Stimulated activated CD8-positive, alpha-beta memory T cell treated with anti-CD3 and anti-CD28 coated beads, Interleukin-12 subunit alpha, Interleukin-12 subunit beta, amount 100 ng/mL, for 1 hour (primary cell): ENCODE measurements around the gene HOGA1.

Source experiments
- DNase-seq: peaks from one replicate; pipeline ENCODE4 v3.0.0-alpha.2; 2020; ENCODE audit warnings: low read depth

The HOGA1 gene

DNA sequence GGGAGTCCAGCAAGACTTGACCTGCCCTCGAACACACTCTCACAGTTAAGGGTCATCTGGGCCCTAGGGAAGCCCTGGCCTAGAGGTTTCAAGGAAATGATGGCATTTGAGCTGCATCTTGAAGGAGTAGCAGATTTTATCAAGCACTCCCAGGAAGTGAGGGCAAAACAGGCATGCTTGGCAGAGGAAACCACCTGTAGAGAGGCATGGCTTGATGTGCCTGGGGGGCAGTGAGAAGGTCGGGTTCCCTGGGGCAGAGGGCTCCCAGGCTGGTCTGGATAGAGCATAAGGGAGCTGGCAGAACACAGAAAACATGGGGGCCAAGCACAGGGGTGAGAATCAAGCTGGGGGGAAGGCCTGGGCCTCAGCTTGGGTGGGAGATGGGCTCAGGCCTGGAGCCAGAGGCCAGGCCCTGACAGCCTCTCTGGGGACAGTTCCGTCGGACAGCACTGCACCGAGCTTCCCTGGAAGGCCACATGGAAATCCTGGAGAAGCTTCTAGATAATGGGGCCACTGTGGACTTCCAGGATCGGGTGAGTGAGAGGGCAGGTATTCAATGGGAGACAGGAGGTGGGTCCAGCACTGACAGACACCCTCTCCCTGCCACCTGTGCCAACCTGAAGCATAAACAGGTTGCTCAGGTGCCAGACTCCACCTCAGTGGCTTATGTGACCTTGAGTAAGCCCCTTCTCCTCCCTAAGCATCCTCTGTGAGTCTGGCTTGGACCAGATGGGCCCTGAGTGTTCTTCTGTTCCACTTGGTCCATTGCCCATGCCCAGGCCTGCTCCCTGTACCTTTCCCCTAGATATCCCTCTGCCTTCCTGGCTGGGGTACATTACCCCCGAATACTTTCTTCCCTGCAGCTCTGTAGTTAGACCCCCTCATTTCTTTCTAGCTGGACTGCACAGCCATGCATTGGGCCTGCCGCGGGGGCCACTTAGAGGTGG is 3.5 kb upstream of the HOGA1 start:
- DNase-seq = no peak

DNA sequence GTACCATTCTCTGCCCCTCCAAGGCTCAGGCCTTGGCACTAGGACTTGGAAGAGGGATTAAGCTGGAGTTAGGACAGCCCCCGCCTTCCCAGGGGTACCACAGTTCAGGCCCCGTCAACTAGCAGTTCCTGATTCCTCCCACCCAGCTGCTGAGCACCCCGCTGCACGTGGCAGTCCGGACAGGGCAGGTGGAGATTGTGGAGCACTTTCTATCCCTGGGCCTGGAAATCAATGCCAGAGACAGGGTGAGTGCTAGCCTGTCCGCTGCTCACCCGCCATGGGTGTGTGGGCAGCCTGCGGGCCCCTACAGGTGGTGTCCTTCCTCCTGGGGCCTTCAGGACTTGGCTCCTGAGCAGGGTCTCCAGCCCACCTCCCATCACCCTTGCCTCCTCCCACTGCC is 2.0 kb upstream of the HOGA1 start:
- DNase-seq = no peak

- DNase-seq = no peak
Observed at GRCh38 chr10:97583476-97583875, 713 bp upstream of the HOGA1 start.

- DNase-seq = no peak
Observed at GRCh38 chr10:97584798-97585438, 729 bp downstream of the HOGA1 start.

DNA sequence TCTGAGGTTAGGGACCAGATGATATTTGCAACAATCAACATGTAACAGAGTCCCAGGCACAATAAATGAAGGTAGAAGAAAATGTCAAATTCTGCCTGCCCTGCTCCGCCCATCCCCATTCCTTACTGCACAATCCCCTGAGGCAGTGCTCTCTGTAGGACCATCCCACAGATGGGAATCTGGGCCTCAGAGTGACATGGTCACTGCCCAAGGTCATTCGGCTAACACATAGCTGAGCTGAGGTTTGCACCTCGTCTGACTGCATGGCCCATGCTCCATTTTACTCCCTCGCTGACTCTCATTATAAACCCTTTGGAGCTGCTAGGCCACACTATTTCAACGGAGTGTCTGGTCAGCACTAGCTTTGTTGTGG is 1.2 kb downstream of the HOGA1 start:
- no peak for DNase-seq

DNA sequence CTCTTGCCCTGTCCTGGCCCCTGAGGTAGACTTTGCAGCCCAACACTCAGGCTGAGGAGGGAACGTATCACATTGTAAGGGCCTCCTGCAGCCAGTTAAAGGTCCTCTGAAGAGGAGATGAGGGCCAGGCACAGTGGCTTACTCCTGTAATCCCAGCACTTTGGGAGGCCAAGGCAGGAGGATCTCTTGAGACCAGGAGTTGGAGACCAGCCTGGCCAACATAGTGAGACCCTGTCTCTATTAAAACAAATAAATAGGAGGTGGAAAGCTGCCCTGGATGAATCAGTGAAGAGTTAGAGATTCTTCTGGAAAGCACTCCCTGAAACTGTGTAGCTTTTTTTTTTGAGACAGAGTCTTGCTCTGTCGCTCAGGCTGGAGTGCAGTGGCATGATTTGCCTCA is 3.0 kb downstream of the HOGA1 start:
- no peak for DNase-seq

- no peak for DNase-seq
Observed at GRCh38 chr10:97589479-97589878, 5.3 kb downstream of the HOGA1 start, which contains the start of gene C10orf62. TSS of gene C10orf62 (plus strand) at chr10:97589721. CDS start at chr10:97589898, 177 bp downstream.

DNA sequence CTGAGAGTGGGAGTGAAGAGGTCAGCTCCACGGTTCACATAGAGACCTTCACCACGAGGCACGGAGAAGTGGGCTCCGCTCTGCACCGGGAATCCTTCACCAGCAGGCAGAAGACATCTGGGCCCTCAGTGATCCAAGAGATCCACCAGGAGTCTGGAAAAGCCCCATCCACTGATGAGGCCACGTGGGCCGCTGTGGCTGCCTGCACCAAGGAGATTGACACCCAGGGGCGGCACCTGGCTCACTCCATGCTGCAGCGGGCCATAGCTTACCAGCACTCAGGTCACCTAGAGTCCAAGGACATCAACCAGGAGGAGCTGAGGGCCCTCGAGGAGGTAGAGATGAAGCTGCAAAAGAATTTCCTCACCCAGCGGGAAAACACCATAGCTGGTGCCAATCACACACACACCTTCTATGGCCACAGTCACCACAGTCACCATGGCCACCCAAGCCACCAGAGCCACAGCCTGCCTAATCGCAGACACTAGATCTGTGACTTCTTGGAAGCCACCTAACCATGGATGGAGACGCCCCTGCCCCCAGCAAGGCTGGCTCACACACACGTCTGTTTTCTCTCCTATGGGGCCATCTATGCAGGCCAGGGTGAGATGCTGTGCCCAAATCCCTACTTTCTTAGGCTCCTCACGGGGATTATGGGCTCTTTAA is 6.0 kb downstream of the HOGA1 start:
- DNase-seq = no peak

GRCh38 chr10:97590748-97591495 is 6.7 kb downstream of the HOGA1 start:
- no peak for DNase-seq

DNA sequence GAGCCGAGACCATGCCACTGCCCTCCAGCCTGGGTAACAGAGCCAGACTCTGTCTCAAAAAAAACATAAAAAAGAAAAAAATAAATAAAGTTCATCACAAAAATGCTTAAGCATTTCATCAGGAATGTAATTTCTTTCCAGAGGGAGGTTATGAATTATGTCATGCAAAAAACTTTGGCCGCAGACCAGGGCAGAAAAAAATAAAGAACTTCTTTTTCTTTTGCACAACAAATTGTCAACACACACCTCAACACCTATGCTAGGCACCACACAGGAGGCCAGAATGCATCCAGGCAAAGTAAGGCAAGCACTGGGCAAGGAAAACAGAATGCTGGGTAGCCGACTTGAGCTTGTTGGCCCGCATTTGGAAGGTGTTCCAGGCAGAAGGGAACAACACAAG is 9.2 kb downstream of the HOGA1 start:
- no peak for DNase-seq

DNA sequence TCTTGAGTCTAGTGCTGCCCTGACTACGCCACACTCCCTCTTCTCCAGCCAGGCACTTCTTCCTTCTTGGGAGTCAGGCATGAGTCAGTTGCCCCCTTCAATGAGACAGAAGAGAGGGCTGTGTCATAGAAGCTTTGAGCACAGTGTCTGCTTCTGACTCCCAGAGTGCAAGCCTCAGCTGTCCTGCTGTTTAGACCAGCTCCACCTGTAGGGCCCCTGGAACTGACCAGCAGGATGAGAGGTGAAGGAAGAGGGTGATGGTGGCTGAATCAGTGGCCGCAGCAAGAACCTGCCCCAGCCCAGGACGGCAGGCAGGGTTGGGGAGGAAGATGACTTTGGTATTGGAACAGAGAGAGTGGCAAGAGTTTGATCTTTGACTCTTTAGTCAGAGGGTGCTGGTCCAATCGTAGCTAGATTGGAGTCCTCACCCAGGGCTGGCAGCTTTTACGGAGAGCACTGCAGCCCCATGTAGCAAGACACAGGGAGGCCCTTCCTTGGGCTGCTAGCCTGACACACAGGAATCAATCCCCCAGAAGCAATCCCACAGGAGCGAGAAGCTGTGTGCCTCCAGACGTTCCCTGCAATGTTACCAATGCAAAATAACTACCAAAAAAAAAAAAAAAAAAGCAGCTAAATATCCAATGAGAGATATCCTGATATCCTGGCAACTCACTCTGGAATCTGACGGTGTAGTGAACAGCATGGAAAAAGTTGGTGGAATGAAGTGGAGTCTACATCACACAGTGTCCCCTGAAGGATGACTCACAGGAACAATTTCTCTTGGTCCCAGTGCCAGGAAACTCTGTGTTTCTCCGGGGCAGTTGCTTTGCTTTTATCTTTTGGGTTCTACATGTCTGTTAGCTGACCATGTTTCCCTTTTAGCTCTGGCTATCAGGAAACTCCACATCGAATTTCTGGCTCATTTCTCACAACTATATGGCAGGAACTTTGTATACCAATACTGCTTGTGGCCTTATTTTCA is 12.2 kb downstream of the HOGA1 start:
- DNase-seq = no peak

GRCh38 chr10:97597778-97598177 is 13.6 kb downstream of the HOGA1 start:
- no peak for DNase-seq

DNA sequence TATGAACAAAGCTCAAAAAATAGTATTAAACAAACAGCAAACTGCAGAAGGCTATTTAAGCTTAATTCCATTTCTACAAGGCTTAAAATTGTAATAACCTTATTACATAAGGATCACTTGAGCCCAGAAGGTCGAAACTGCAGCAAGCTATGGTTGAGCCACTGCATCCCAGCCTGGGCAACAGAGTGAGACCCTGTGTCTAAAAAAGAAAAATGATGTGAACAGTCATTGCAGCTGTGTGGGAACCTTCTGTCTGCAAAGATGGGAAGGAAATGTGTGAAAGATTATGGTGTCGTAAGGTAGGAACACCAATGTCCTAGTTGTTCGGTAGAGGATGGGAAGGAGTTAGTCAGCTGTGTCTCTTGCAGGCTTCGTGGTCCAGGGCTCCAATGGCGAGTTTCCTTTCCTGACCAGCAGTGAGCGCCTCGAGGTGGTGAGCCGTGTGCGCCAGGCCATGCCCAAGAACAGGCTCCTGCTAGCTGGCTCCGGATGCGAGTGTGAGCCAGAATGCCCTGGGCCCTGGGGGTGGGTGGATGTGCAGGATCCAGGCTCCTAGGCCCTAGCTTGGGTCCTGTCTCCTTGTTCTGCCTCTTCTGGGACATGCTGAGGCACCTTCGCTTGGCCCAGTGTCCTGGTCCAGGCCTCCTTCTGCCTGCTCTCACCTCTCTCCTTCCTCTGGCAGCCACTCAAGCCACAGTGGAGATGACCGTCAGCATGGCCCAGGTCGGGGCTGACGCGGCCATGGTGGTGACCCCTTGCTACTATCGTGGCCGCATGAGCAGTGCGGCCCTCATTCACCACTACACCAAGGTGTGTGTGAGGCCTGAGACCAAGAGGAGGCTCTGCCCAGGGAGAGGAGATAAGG is 14.4 kb downstream of the HOGA1 start:
- no peak for DNase-seq

- DNase-seq = no peak
Observed at GRCh38 chr10:97599272-97599619, 15.1 kb downstream of the HOGA1 start.

GRCh38 chr10:97600616-97601015 is 16.4 kb downstream of the HOGA1 start:
- DNase-seq = no peak

DNA sequence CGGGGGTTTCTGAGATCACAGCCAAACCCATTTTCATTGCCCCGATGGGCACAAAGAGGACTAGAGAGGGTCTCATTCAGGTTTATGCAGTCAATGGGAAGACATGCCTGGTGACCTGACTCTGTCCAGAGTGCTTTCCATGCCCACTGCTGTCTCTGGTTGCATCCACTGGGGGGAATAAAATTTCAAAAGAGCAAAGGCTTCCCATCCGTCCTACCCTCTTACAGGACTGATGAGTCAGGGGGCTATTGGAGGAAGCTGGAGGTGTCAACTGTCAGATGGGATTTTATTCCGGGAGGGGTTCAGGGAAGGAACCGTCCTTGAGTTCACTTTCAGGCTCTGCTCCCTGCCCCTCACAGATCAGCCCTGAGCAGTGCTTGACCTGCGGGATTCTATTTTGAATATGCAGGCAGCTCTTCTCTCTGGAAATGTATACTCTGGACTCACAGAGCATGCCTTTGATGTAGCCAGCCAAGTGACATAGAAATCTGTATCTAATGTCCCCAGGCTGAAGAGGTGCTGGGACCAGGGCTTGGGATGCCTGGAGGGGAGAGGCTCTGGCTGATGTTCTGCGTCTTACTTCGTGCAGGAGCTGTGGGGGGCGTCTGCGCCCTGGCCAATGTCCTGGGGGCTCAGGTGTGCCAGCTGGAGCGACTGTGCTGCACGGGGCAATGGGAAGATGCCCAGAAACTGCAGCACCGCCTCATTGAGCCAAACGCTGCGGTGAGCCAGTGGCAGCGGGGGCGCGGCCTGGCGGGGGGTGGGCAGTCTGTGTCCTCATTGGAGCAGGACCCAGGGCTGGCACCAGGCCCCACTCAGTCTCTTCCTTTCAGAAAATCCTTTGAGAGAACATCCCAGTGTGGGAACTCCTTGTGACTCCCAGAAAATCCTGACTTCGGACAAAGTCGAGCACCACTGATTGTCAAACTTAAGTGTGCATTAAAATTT is 17.4 kb downstream of the HOGA1 start:
- no peak for DNase-seq

- no peak for DNase-seq
Observed at GRCh38 chr10:97607095-97607636, 23.0 kb downstream of the HOGA1 start.

- no peak for DNase-seq
Observed at GRCh38 chr10:97608991-97609561, 24.9 kb downstream of the HOGA1 start.
